ENCODE results near the gene KCND1. TPM values are rescaled to one million over a fixed set of nuclear protein-coding genes. Genes with fewer than 3 reads are reported as not detected.

KCND1 gene
- total and polyA plus RNA-seq, 12 donors: 0.13 to 1.7 (median 0.36) TPM

DNA sequence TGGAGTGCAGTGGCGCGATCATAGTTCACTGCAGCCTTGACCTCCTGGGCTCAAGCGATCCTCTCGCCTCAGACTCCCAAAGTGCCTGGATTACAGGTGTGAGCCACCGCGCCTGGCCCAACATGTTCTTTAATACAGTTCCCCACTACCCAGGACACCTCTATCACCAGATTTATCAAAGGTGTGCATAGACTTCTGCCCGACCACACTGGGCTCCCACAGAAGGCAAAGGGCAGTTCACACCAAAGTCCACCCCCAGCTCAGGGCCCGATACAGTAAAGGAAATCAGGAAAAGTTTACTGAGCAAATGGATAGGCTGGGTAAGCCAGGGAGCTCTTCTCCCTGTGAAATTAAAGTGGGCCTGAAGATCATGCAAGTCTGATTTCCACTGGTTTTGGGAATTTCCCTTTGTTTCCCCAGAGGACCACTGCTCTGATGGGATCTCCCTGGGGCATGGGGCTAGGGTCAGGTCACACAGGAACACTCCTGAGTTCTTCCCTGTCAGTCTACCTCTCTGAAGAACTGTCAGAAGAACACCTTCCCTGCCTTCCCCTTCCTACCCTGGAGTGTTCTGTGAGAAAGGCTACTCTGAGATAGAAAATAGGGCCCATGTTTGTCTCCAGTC is 35.1 kb downstream of the KCND1 start:
- intact Hi-C loops (cut with DNase I): no loop called here

DNA sequence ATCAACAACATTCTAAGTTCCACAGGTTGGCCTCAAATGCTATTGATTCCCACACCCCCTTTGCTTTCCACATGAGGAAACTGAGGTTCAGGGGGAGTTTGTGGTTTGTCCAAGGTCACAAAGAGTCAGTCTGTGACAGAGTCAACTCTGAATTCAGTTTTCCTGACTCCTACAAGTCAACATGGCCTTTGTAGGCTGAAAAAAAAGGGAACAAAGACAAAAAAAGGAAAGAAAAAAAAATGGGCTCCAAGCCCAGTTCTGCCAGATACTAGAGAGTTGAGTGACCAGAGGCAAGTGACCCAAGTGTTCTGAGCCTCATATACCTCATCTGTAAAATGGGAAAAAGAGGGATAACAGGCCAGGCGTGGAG is 36.4 kb downstream of the KCND1 start:
- no peak for DNase-seq
- H3K9me3 ChIP-seq: no peaks in the 10 kb centered on the region
- TF ChIP-seq, protein P1, sequence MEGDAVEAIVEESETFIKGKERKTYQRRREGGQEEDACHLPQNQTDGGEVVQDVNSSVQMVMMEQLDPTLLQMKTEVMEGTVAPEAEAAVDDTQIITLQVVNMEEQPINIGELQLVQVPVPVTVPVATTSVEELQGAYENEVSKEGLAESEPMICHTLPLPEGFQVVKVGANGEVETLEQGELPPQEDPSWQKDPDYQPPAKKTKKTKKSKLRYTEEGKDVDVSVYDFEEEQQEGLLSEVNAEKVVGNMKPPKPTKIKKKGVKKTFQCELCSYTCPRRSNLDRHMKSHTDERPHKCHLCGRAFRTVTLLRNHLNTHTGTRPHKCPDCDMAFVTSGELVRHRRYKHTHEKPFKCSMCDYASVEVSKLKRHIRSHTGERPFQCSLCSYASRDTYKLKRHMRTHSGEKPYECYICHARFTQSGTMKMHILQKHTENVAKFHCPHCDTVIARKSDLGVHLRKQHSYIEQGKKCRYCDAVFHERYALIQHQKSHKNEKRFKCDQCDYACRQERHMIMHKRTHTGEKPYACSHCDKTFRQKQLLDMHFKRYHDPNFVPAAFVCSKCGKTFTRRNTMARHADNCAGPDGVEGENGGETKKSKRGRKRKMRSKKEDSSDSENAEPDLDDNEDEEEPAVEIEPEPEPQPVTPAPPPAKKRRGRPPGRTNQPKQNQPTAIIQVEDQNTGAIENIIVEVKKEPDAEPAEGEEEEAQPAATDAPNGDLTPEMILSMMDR (IDR thresholded peaks at IDR 0.05): no peak
- H3K4me1 ChIP-seq: peaks cover 0 to 55% (median 11%) of the 10 kb centered on the region in 9 donors
- ATAC-seq: no peak
- peaks cover 0 to 70% (median 0%) of the 10 kb centered on the region in 9 donors for H3K36me3 ChIP-seq
- WGBS, 2 donors: 100% methylated on average over 1 of the region's 1 CpG
- H3K4me3 ChIP-seq: no peak overlapping the region
- peak overlapping the region in 1 of 10 donors; percentile 89 for H3K27ac ChIP-seq
- no peaks in the 10 kb centered on the region for H3K27me3 ChIP-seq
- intact Hi-C loops (cut with DNase I): no loop called here

More for the DNA sequence above, 35.1 kb downstream of the KCND1 start:
- H3K4me3 ChIP-seq: no peak overlapping the region
- H3K27me3 ChIP-seq: no peaks in the 10 kb centered on the region
- ATAC-seq (peak in 1 of 8 donors; percentile 22), DNase-seq (no peak)
- peaks cover 0 to 67% (median 18%) of the 10 kb centered on the region in 9 donors for H3K4me1 ChIP-seq
- no peaks in the 10 kb centered on the region for H3K9me3 ChIP-seq
- H3K36me3 ChIP-seq: peaks cover 0 to 58% (median 0%) of the 10 kb centered on the region in 9 donors
- 91 to 93% methylated on average over 8 of the region's 8 CpGs for WGBS, 2 donors
- TF ChIP-seq, protein P1 (IDR thresholded peaks at IDR 0.05): no peak
- peak overlapping the region in 6 of 10 donors; percentile 12 to 89 (median 30) for H3K27ac ChIP-seq

DNA sequence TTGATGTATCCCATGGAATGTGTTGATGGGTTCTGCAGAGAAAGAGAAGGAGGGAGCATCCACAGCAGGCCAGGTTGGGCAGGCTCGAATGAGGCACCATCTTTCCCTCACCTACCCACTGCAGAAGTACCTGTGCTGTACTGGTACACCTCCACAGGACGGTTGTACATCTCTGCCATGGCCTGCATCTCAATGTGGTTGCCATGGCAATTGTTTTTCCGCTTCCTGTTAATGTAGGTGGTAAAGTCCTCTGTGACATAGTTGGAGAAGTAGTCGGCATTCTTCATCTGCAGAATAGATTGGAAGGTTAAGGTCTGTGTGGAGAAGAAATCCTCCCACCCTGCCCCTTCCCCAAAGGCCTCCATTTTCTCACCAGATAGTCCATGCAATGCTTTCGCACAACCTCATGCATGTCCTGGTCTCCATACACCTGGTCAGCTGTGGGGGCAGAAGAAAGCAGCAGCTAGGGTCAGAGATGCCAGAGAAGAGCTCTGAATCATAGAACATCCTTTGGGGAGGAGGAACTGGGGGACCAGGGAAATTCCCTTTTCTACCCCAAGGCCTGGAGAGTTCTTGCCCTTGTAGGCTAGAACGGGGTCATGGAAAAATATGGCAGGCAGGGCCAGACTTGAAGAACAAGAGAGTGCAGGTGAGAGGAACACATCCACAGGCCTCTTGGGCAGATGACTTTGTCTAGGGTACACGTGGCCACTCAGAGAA is 36.9 kb downstream of the KCND1 start:
- peaks cover 0 to 49% (median 11%) of the 10 kb centered on the region in 9 donors for H3K4me1 ChIP-seq

DNA sequence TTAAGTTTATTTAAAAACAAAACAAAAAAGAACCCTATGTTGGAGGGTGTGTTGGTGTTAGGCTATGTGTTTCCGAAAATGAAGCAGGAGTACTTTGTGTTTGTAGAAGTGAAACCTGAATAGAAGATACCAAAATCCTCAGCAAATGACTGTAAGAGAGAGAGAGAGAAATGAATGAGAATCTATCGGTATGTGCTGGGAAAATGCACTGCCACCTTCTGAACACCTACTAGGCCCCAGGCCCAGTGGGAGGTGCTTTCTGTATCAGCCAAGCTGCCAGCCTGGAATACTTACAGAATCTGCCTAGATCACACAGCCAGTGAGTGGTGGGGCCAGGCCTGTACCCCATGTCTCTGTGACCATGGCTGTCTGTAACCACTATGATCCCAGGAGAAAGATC is 37.9 kb downstream of the KCND1 start:
- WGBS, 2 donors: 87 to 93% methylated on average over 2 of the region's 2 CpGs

More for the DNA sequence above, 36.9 kb downstream of the KCND1 start:
- H3K36me3 ChIP-seq: peaks cover 0 to 70% (median 0%) of the 10 kb centered on the region in 9 donors
- intact Hi-C loops (cut with DNase I): no loop called here
- no peaks in the 10 kb centered on the region for H3K9me3 ChIP-seq
- no peak overlapping the region for H3K4me3 ChIP-seq
- H3K27me3 ChIP-seq: no peaks in the 10 kb centered on the region
- ATAC-seq: no peak
- WGBS, 2 donors: 84 to 86% methylated on average over 7 of the region's 7 CpGs
- TF ChIP-seq, protein P1 (IDR thresholded peaks at IDR 0.05): no peak
- no peak for DNase-seq
- peak overlapping the region in 1 of 10 donors; percentile 89 for H3K27ac ChIP-seq

More for the DNA sequence above, 37.9 kb downstream of the KCND1 start:
- intact Hi-C loops (cut with DNase I): no loop called here
- Histone ChIP-seq H3K27me3 (no peaks in the 10 kb centered on the region), H3K27ac (no peak overlapping the region), H3K4me3 (no peak overlapping the region), H3K9me3 (no peaks in the 10 kb centered on the region), H3K36me3 (peaks cover 0 to 71% (median 0%) of the 10 kb centered on the region in 9 donors), H3K4me1 (peaks cover 0 to 40% (median 11%) of the 10 kb centered on the region in 9 donors)
- no peak for ATAC-seq
- DNase-seq: no peak
- TF ChIP-seq, protein P1 (IDR thresholded peaks at IDR 0.05): no peak
